ENCODE data around the gene RHEX.

Gene RHEX

DNA sequence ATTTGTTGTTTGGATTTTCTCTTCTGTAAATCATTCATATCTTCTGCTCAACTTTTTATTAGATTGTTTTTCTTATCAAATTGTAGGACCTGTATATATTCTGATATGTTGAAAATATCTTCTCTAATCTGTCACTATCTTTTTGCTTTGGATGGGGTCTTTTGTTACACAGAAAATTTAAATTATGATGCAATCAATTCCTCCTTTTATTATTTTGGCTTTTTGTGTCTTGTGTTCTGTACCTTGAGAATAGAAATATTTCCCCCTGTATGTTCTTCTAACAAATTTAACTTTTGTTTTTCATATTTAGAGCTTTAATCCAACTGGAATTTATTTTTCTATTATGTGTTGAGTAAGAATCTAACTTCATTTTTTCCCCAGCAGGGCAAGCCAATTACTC is 67.4 kb downstream of the RHEX start:
- DNase-seq = no peak

- DNase-seq = no peak
These were observed 68.3 kb downstream of the RHEX start for GRCh38 chr1:206121269-206121668.

DNA sequence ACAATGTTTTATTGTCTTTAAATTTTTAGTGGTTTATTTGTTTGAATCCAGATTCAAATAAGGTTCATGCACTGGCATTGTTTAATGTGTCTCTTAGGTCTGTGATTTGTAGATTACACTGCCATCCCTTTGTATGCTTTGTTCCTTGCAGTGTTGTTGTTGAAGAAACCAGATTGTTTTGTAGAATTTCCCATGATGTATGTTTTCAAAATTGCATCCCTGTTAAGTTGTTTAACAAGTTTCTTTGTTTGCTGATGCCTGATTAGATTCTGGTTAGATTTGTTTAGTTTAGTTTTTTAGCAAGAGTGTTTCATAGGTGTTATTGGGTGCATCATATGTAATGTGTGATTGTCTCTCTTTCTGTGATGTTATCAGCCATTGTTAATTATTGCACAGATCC is 69.7 kb downstream of the RHEX start:
- DNase-seq = no peak

DNA sequence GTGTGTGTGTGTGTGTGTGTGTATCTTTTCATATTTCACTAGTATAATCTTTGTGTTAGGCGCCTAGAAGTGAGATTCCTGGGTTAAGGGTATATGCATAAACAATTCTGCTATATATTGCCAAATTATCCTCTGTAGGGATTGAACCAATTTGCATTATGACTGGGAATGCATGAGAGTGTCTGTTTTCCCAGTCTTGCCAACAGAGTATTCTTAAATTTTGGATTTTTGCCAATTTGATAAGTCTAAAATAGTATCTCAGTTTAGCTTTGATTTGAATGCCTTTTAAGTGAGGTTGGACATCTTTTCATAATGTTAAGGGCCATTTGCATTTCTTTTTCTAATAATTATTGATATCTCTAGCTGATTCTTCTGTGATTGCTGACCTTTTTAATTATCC is 72.4 kb downstream of the RHEX start:
- DNase-seq = no peak

- DNase-seq = no peak
These were observed 74.4 kb downstream of the RHEX start for GRCh38 chr1:206127336-206127735.

DNA sequence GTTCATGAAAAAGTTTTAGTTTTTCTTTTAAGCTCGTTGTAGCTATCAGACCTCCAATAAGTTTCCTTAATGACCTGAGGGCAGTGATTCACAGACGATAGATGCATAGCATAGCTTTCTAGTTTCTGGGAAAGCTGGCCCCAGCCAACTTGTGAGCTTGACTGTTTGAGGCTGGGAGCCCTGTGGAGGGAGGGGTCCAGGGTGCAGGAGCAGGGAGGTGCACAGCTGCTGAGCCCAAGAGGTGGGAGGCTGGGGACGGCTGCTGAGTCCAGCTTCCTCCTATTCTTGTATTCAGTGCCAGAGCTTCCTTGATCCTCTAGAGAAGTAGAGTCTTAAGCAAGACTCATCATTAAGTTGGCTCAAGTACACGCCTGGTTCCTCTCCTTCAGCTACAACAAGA is 75.2 kb downstream of the RHEX start:
- DNase-seq = no peak

DNA sequence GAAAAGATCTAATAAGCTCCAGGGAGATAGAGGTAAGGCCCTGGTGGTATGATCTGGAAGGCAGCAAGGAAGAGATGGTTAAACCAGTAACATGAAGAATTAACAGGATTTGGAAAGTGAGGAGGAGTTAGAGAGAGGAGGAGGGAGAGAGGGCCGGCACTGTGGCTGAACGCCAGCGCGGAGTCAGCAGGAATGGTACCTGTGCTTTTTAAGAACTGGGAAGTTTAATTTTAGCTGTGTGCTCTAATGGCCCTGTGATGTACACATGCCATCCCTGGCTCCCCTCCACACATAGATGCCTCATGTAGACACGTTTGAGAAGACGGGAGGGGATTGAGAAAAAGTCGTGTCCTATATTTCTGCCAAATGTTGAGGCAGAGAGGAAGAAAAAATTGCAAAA is 78.1 kb downstream of the RHEX start:
- DNase-seq = no peak

- DNase-seq = no peak
These were observed 80.9 kb downstream of the RHEX start for GRCh38 chr1:206133751-206134415.

DNA sequence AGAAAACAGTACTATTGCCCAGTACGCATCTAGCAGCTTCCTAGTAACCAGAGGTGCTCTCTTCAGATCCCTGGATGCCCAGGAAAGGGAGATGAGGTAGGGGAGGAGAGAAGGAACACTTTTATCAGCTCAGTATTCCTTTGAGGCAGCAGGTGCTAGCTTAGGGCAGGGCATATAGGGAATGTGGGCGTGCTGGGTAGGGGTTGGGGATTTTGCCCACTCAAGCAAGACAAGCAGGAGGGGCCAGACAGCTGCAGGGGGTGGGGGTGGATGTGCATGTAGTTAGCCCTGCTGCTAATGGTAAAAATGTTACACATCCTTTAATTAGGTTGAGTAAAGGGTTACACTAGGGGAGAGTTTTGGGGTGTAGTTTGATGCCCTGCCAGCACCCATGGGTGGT is 82.3 kb downstream of the RHEX start:
- DNase-seq = no peak

- no peak for DNase-seq
These were observed 83.3 kb downstream of the RHEX start for GRCh38 chr1:206136241-206136640.

GRCh38 chr1:206142011-206142410 is 89.0 kb downstream of the RHEX start:
- no peak for DNase-seq

GRCh38 chr1:206142770-206143169 is 89.8 kb downstream of the RHEX start:
- no peak for DNase-seq

- DNase-seq = no peak
These were observed 90.7 kb downstream of the RHEX start for GRCh38 chr1:206143537-206144172.

DNA sequence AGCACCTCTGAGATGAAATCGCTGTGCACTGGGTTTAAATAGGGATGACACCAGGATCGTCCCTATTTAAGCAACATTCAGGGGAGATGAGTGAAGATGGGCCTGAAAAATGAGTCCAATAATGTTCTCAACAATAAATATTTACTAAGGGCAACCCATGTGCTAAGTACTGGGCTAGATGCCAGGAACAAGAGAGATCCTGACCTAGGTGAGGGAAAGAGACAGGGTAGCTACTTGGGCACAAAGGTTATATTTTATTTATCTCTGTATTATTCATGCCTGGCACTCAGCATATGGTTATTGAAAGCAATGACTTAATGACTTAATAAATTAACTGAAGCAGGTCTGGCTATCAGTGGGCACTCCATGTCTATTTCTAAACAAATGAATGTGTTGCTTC is 91.6 kb downstream of the RHEX start:
- no peak for DNase-seq

- DNase-seq = no peak
These were observed 92.9 kb downstream of the RHEX start for GRCh38 chr1:206145771-206146290.
